GM23338 (cell line): ENCODE data around the gene C9orf40. TPM values are rescaled to one million over a fixed set of nuclear protein-coding genes. Genes with fewer than 3 reads are reported as not detected.

Experiments
- ATAC-seq: fragments of 200-7000 bp; cut with Tn5 transposase; 3 replicates; pipeline ENCODE4 v1.9.1; 2020
- DNase-seq: peaks from one replicate; pipeline ENCODE4 v3.0.0-alpha.2; 2015; ENCODE audit warnings: low spot score
- H2AFZ ChIP-seq: fragments of 200-600 bp; sonication (generic); 2 replicates; pipeline ENCODE4 v1.8.0; 2016; ENCODE audit warnings: antibody characterized with exemption, mild to moderate bottlenecking, moderate library complexity
- H3F3A ChIP-seq: fragments of 200-600 bp; sonication (generic); replicated peaks from 2 replicates; pipeline ENCODE4 v1.8.0; 2017; ENCODE audit warnings: antibody characterized with exemption, mixed run types, low read depth
- H3K27ac ChIP-seq: fragments of 200-600 bp; sonication (generic); 2 replicates; pipeline ENCODE4 v1.6.1; 2016; ENCODE audit warnings: low read depth
- H3K27me3 ChIP-seq: fragments of 200-600 bp; sonication (generic); 2 replicates; pipeline ENCODE4 v1.8.0; 2016; ENCODE audit warnings: mild to moderate bottlenecking, mixed run types, moderate library complexity; ENCODE audit not compliant: insufficient read depth
- H3K36me3 ChIP-seq: fragments of 200-600 bp; sonication (generic); 2 replicates; pipeline ENCODE4 v1.8.0; 2016; ENCODE audit warnings: mild to moderate bottlenecking; ENCODE audit not compliant: insufficient read depth
- H3K4me1 ChIP-seq: fragments of 200-600 bp; sonication (generic); 2 replicates; pipeline ENCODE4 v1.8.0; 2016; ENCODE audit warnings: mild to moderate bottlenecking, moderate library complexity; ENCODE audit not compliant: insufficient read depth
- H3K4me2 ChIP-seq: fragments of 200-600 bp; sonication (generic); 2 replicates; pipeline ENCODE4 v1.7.1; 2017; ENCODE audit warnings: mixed run types
- H3K4me3 ChIP-seq: fragments of 200-600 bp; sonication (generic); 2 replicates; pipeline ENCODE4 v1.6.1; 2016; ENCODE audit warnings: mixed run types
- H3K79me2 ChIP-seq: fragments of 200-600 bp; sonication (generic); replicated peaks from 2 replicates; pipeline ENCODE4 v1.8.0; 2017; ENCODE audit warnings: mild to moderate bottlenecking; ENCODE audit not compliant: insufficient read depth
- H3K9me2 ChIP-seq: fragments of 200-600 bp; sonication (generic); 2 replicates; pipeline ENCODE4 v1.8.0; 2017; ENCODE audit not compliant: insufficient read depth
- H4K20me1 ChIP-seq: fragments of 200-600 bp; sonication (generic); replicated peaks from 2 replicates; pipeline ENCODE4 v1.8.0; 2017; ENCODE audit warnings: mild to moderate bottlenecking; ENCODE audit not compliant: insufficient read depth
- H3K27ac Mint-ChIP-seq: 2 replicates; pipeline ENCODE4 v1.8.0; 2020; ENCODE audit warnings: inconsistent platforms, mild to moderate bottlenecking, moderate library complexity, mixed read lengths
- H3K27me3 Mint-ChIP-seq: 3 replicates; pipeline ENCODE4 v1.8.0; 2022; ENCODE audit warnings: low read depth, mild to moderate bottlenecking, moderate library complexity, mixed read lengths, inconsistent platforms; ENCODE audit not compliant: insufficient read depth, poor library complexity
- H3K36me3 Mint-ChIP-seq: 3 replicates; pipeline ENCODE4 v1.8.0; 2021; ENCODE audit warnings: low read depth, mild to moderate bottlenecking, inconsistent platforms, moderate library complexity, mixed read lengths
- H3K4me1 Mint-ChIP-seq: 3 replicates; pipeline ENCODE4 v1.8.0; 2020; ENCODE audit warnings: mild to moderate bottlenecking, inconsistent platforms, mixed read lengths
- H3K4me3 Mint-ChIP-seq: 3 replicates; pipeline ENCODE4 v1.8.0; 2021; ENCODE audit warnings: moderate library complexity, mild to moderate bottlenecking, inconsistent platforms, mixed read lengths
- H3K9me3 Mint-ChIP-seq: 3 replicates; pipeline ENCODE4 v1.8.0; 2020; ENCODE audit warnings: moderate library complexity, mild to moderate bottlenecking, inconsistent platforms, mixed read lengths
- CREB1 ChIP-seq: fragments of 250-450 bp; sonication (Bioruptor Pico); IDR thresholded peaks from 2 replicates; pipeline ENCODE4 v1.5.0; 2020; ENCODE audit warnings: low read depth, mild to moderate bottlenecking, moderate library complexity
- ETS1 ChIP-seq: IDR thresholded peaks from 2 replicates; pipeline ENCODE4 v1.6.1; 2016; ENCODE audit warnings: antibody characterized with exemption
- EZH2 ChIP-seq: fragments of 200-600 bp; sonication (generic); IDR thresholded peaks from one replicate; pipeline ENCODE4 v1.8.0; 2017; ENCODE audit warnings: antibody characterized with exemption, mild to moderate bottlenecking, low read depth; ENCODE audit not compliant: unreplicated experiment
- EZH2phosphoT487 ChIP-seq: fragments of 200-600 bp; sonication (generic); IDR thresholded peaks from one replicate; pipeline ENCODE4 v1.8.1; 2018; ENCODE audit warnings: antibody characterized with exemption; ENCODE audit not compliant: unreplicated experiment
- JUNB ChIP-seq: IDR thresholded peaks from one replicate; pipeline ENCODE4 v1.6.1; 2016; ENCODE audit warnings: antibody characterized with exemption; ENCODE audit not compliant: unreplicated experiment
- NANOG ChIP-seq: IDR thresholded peaks from 2 replicates; pipeline ENCODE4 v1.6.1; 2016; ENCODE audit warnings: antibody characterized with exemption, borderline replicate concordance
- POLR2AphosphoS5 ChIP-seq: IDR thresholded peaks from 2 replicates; pipeline ENCODE4 v1.6.1; 2016; ENCODE audit warnings: antibody characterized with exemption, low read depth
- REST ChIP-seq: IDR thresholded peaks from one replicate; pipeline ENCODE4 v1.6.1; 2018; ENCODE audit warnings: antibody characterized with exemption; ENCODE audit not compliant: unreplicated experiment
- ZNF114 ChIP-seq: fragments of 250-450 bp; sonication (Bioruptor Pico); IDR thresholded peaks from 2 replicates; pipeline ENCODE4 v1.5.0; 2020; ENCODE audit warnings: mild to moderate bottlenecking, moderate library complexity
- ZNF331 ChIP-seq: fragments of 250-450 bp; sonication (Bioruptor Pico); IDR thresholded peaks from 2 replicates; pipeline ENCODE4 v1.5.0; 2020; ENCODE audit warnings: low read depth, mild to moderate bottlenecking, moderate library complexity
- polyA plus RNA-seq: library from polyadenylated mRNA; unstranded; fragments of >200 nt; fragmentation: Nextera tagmentation; extraction: Ambion mirVana; gene quantifications from 2 replicates; pipeline ENCODE4 v1.2.1, GENCODE V29; 2016
- total RNA-seq: library from RNA; depleted of rRNA; stranded (reverse); fragments of >200 nt; shearing (Covaris generic); gene quantifications from 2 replicates; pipeline ENCODE4 v1.2.3, GENCODE V29; 2014

C9orf40 gene
- total and polyA plus RNA-seq, 2 experiments from 2014 or later = 11.1 to 11.4 TPM

DNA sequence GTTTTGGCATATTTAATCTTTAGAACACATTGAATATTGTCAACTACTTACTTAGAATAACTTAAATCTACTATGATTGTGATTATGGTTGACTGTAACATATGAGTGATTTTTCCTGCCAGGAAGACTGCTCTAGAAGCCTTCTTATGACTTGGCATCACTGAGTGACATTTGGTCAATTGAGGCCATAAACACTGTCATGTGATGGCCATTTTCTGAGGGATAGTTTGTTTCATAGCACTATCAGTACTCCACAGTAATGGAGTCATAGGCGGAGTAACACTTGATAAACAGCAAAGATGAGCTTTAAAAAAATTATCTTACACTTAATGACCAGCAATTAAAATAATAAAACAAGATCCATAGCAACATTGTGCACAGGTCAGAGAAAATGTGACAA, 31.0 kb downstream of the C9orf40 start (continued):
- TF ChIP-seq ETS1 (no peak), EZH2 (no peak), POLR2AphosphoS5 (no peak), JUNB (no peak), ZNF114 (CRISPR knock-in tag) (no peak), CREB1 (CRISPR knock-in tag) (no peak), NANOG (no peak), REST (no peak)

DNA sequence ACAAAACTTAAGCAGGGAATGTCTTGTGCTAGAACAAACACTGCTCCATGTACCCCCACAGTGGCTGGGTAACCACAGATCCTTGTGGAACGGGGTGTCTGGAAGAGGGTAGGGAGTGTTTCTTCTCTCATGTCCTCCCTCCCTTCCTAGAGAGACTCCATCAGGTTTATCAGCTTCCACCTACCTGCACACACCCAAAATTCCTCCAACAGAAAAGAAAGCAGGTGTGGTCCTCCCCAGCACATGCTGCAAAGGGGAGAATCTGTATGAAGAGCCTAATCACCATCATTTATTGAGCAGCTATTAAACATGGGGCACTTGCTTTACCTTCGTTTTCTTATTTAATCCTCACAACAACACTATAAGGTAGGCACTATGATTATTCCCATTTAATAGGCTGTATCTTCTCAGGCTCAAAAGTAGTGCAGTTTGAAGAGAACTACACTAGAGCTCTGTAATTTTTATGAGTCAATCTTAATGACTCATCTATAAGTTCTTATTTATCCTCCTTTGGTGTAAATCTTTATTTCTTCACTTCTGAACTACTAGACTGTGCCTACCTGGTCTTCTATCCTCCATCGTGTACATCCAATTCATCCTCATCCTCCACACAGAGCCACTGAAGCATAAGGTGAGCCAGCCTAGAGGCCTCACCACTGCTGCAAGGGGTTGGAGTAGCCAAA, 31.6 kb downstream of the C9orf40 start:
- Histone ChIP-seq H3K4me1 (peaks cover 15% of the 10 kb centered on the region), H3K4me2 (no peak overlapping the region), H3K36me3 (no peaks in the 10 kb centered on the region), H3K9me2 (peaks cover 5% of the 10 kb centered on the region; the same call in 1 of the 2 replicates), H3K4me3 (no peak overlapping the region), H3K27ac (no peak overlapping the region), H3K27me3 (no peaks in the 10 kb centered on the region), H4K20me1 (no peaks in the 10 kb centered on the region), H3K79me2 (no peaks in the 10 kb centered on the region), H3F3A (no peaks in the 10 kb centered on the region), H2AFZ (peak overlapping the region; percentile 20; the same call in 1 of the 2 replicates)
- TF ChIP-seq ZNF331 (CRISPR knock-in tag) (no peak), EZH2phosphoT487 (no peak), ETS1 (no peak), JUNB (no peak)
- Mint-ChIP-seq H3K27ac (no peak overlapping the region), H3K4me3 (no peak overlapping the region), H3K36me3 (no peaks in the 10 kb centered on the region), H3K9me3 (no peaks in the 10 kb centered on the region; the same call in 2 of the 3 replicates), H3K27me3 (peaks cover 2% of the 10 kb centered on the region), H3K4me1 (peaks cover 12% of the 10 kb centered on the region)
- ATAC-seq = no peak
- no peak for DNase-seq
